GM23338 (cell line): ENCODE results near the gene SNTG2. TPM values are rescaled to one million over a fixed set of nuclear protein-coding genes. Genes with fewer than 3 reads are reported as not detected.
"Not testable (repeated sequence)": the region's sequence is repeated elsewhere in the genome, so short reads cannot be mapped to it uniquely, and the experiment has no call there.

Experiments
- ATAC-seq: fragments of 200-7000 bp; cut with Tn5 transposase; 3 replicates; pipeline ENCODE4 v1.9.1; 2020
- DNase-seq: peaks from one replicate; pipeline ENCODE4 v3.0.0-alpha.2; 2015; ENCODE audit warnings: low spot score
- H2AFZ ChIP-seq: fragments of 200-600 bp; sonication (generic); 2 replicates; pipeline ENCODE4 v1.8.0; 2016; ENCODE audit warnings: antibody characterized with exemption, mild to moderate bottlenecking, moderate library complexity
- H3F3A ChIP-seq: fragments of 200-600 bp; sonication (generic); replicated peaks from 2 replicates; pipeline ENCODE4 v1.8.0; 2017; ENCODE audit warnings: antibody characterized with exemption, mixed run types, low read depth
- H3K27ac ChIP-seq: fragments of 200-600 bp; sonication (generic); 2 replicates; pipeline ENCODE4 v1.6.1; 2016; ENCODE audit warnings: low read depth
- H3K27me3 ChIP-seq: fragments of 200-600 bp; sonication (generic); 2 replicates; pipeline ENCODE4 v1.8.0; 2016; ENCODE audit warnings: mild to moderate bottlenecking, mixed run types, moderate library complexity; ENCODE audit not compliant: insufficient read depth
- H3K36me3 ChIP-seq: fragments of 200-600 bp; sonication (generic); 2 replicates; pipeline ENCODE4 v1.8.0; 2016; ENCODE audit warnings: mild to moderate bottlenecking; ENCODE audit not compliant: insufficient read depth
- H3K4me1 ChIP-seq: fragments of 200-600 bp; sonication (generic); 2 replicates; pipeline ENCODE4 v1.8.0; 2016; ENCODE audit warnings: mild to moderate bottlenecking, moderate library complexity; ENCODE audit not compliant: insufficient read depth
- H3K4me2 ChIP-seq: fragments of 200-600 bp; sonication (generic); 2 replicates; pipeline ENCODE4 v1.7.1; 2017; ENCODE audit warnings: mixed run types
- H3K4me3 ChIP-seq: fragments of 200-600 bp; sonication (generic); 2 replicates; pipeline ENCODE4 v1.6.1; 2016; ENCODE audit warnings: mixed run types
- H3K79me2 ChIP-seq: fragments of 200-600 bp; sonication (generic); replicated peaks from 2 replicates; pipeline ENCODE4 v1.8.0; 2017; ENCODE audit warnings: mild to moderate bottlenecking; ENCODE audit not compliant: insufficient read depth
- H3K9me2 ChIP-seq: fragments of 200-600 bp; sonication (generic); 2 replicates; pipeline ENCODE4 v1.8.0; 2017; ENCODE audit not compliant: insufficient read depth
- H4K20me1 ChIP-seq: fragments of 200-600 bp; sonication (generic); replicated peaks from 2 replicates; pipeline ENCODE4 v1.8.0; 2017; ENCODE audit warnings: mild to moderate bottlenecking; ENCODE audit not compliant: insufficient read depth
- H3K27ac Mint-ChIP-seq: 2 replicates; pipeline ENCODE4 v1.8.0; 2020; ENCODE audit warnings: inconsistent platforms, mild to moderate bottlenecking, moderate library complexity, mixed read lengths
- H3K27me3 Mint-ChIP-seq: 3 replicates; pipeline ENCODE4 v1.8.0; 2022; ENCODE audit warnings: low read depth, mild to moderate bottlenecking, moderate library complexity, mixed read lengths, inconsistent platforms; ENCODE audit not compliant: insufficient read depth, poor library complexity
- H3K36me3 Mint-ChIP-seq: 3 replicates; pipeline ENCODE4 v1.8.0; 2021; ENCODE audit warnings: low read depth, mild to moderate bottlenecking, inconsistent platforms, moderate library complexity, mixed read lengths
- H3K4me1 Mint-ChIP-seq: 3 replicates; pipeline ENCODE4 v1.8.0; 2020; ENCODE audit warnings: mild to moderate bottlenecking, inconsistent platforms, mixed read lengths
- H3K4me3 Mint-ChIP-seq: 3 replicates; pipeline ENCODE4 v1.8.0; 2021; ENCODE audit warnings: moderate library complexity, mild to moderate bottlenecking, inconsistent platforms, mixed read lengths
- H3K9me3 Mint-ChIP-seq: 3 replicates; pipeline ENCODE4 v1.8.0; 2020; ENCODE audit warnings: moderate library complexity, mild to moderate bottlenecking, inconsistent platforms, mixed read lengths
- CREB1 ChIP-seq: fragments of 250-450 bp; sonication (Bioruptor Pico); IDR thresholded peaks from 2 replicates; pipeline ENCODE4 v1.5.0; 2020; ENCODE audit warnings: low read depth, mild to moderate bottlenecking, moderate library complexity
- EZH2 ChIP-seq: fragments of 200-600 bp; sonication (generic); IDR thresholded peaks from one replicate; pipeline ENCODE4 v1.8.0; 2017; ENCODE audit warnings: antibody characterized with exemption, mild to moderate bottlenecking, low read depth; ENCODE audit not compliant: unreplicated experiment
- EZH2phosphoT487 ChIP-seq: fragments of 200-600 bp; sonication (generic); IDR thresholded peaks from one replicate; pipeline ENCODE4 v1.8.1; 2018; ENCODE audit warnings: antibody characterized with exemption; ENCODE audit not compliant: unreplicated experiment
- JUNB ChIP-seq: IDR thresholded peaks from one replicate; pipeline ENCODE4 v1.6.1; 2016; ENCODE audit warnings: antibody characterized with exemption; ENCODE audit not compliant: unreplicated experiment
- NANOG ChIP-seq: IDR thresholded peaks from 2 replicates; pipeline ENCODE4 v1.6.1; 2016; ENCODE audit warnings: antibody characterized with exemption, borderline replicate concordance
- POLR2AphosphoS5 ChIP-seq: IDR thresholded peaks from 2 replicates; pipeline ENCODE4 v1.6.1; 2016; ENCODE audit warnings: antibody characterized with exemption, low read depth
- STAT1 ChIP-seq: IDR thresholded peaks from one replicate; pipeline ENCODE4 v1.6.1; 2016; ENCODE audit warnings: antibody characterized with exemption; ENCODE audit not compliant: unreplicated experiment
- ZNF114 ChIP-seq: fragments of 250-450 bp; sonication (Bioruptor Pico); IDR thresholded peaks from 2 replicates; pipeline ENCODE4 v1.5.0; 2020; ENCODE audit warnings: mild to moderate bottlenecking, moderate library complexity
- ZNF331 ChIP-seq: fragments of 250-450 bp; sonication (Bioruptor Pico); IDR thresholded peaks from 2 replicates; pipeline ENCODE4 v1.5.0; 2020; ENCODE audit warnings: low read depth, mild to moderate bottlenecking, moderate library complexity
- polyA plus RNA-seq: library from polyadenylated mRNA; unstranded; fragments of >200 nt; fragmentation: Nextera tagmentation; extraction: Ambion mirVana; gene quantifications from 2 replicates; pipeline ENCODE4 v1.2.1, GENCODE V29; 2016
- total RNA-seq: library from RNA; depleted of rRNA; stranded (reverse); fragments of >200 nt; shearing (Covaris generic); gene quantifications from 2 replicates; pipeline ENCODE4 v1.2.3, GENCODE V29; 2014
- TF ChIP-seq, protein P1 (sequence below): IDR thresholded peaks from one replicate; pipeline ENCODE4 v1.6.1; 2018; ENCODE audit warnings: antibody characterized with exemption; ENCODE audit not compliant: unreplicated experiment
- TF ChIP-seq, protein P2 (sequence below), 2 experiments: fragments of 200-600 bp in 1 of 2; sonication (generic) in 1 of 2; conservative IDR thresholded peaks; 2 replicates each; pipeline versions ENCODE4 v1.5.1 to v1.6.1; 2016 to 2017; ENCODE audit warnings: antibody characterized with exemption in 2 of 2, low read depth in 2 of 2, mild to moderate bottlenecking in 2 of 2, moderate library complexity in 1 of 2
- TF ChIP-seq, protein P3 (sequence below): IDR thresholded peaks from 2 replicates; pipeline ENCODE4 v1.6.1; 2016; ENCODE audit warnings: antibody characterized with exemption

The SNTG2 gene
- total and polyA plus RNA-seq, 2 experiments from 2014 or later = 27.5 to 60.4 TPM

DNA sequence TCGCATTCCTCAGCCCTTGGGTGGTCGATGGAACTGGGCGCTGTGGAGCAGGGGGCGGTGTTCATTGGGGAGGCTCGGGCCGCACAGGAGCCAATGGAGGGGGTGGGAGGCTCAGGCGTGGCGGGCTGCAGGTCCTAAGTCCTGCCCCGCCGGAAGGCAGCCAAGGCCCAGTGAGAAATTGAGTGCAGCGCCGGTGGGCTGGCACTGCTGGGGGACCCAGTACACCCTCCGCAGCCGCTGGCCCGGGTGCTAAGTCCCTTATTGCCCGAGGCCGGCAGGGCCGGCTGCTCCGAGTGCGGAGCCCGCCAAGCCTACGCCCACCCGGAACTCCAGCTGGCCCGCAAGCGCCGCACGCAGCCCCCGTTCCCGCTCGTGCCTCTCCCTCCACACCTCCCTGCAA is 278.9 kb downstream of the SNTG2 start:
- not testable (repeated sequence) for H3K27me3 ChIP-seq, H3K9me2 ChIP-seq, H3K4me1 ChIP-seq, H3F3A ChIP-seq, H3K4me3 Mint-ChIP-seq, H4K20me1 ChIP-seq, ATAC-seq, H3K27ac ChIP-seq, DNase-seq, H3K4me1 Mint-ChIP-seq, H3K4me2 ChIP-seq, H3K27ac Mint-ChIP-seq, H3K4me3 ChIP-seq, H3K27me3 Mint-ChIP-seq, H3K79me2 ChIP-seq, H2AFZ ChIP-seq, H3K36me3 ChIP-seq
- Mint-ChIP-seq H3K36me3 (peaks cover 48% of the 10 kb centered on the region), H3K9me3 (peaks cover 27% of the 10 kb centered on the region)

DNA sequence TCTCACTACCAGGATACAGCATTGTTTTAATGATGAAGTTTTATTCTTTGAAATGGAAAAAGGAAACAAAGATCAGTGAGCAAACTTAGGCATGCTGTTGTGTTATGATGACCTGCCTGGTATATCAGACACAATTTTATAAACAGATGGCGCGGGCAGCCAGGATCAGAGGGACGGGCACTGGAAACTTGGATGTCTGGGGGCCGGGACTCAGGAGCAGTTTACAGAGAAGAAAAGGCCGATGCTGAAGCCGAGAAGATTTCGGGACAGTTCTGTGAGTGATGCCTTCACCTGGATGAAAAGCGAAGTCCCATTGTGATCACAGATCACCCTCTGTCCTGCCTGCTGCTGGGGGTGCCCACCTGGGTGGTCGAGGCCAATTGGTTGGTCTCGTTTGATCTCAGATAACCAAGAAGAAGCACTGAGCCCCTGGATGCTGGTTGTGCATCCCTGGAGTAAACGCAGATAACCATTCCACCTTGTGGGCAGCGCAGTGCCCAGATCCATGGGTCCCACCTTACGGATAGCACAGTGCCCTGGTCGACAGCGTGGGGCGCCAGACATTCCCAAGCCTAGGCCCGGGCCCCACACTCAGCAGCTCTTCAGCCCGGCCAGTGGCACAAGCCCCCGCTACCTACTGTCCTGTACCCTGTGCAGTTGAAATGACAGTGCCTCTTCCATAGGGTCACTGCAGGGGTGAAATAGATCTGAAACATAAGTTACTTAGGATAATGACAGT is 279.7 kb downstream of the SNTG2 start:
- Histone ChIP-seq H3K36me3 (peaks cover 4% of the 10 kb centered on the region; the same call in 1 of the 2 replicates), H4K20me1 (no peaks in the 10 kb centered on the region), H3K27ac (no peak overlapping the region), H3F3A (no peaks in the 10 kb centered on the region), H3K4me3 (no peak overlapping the region), H3K27me3 (no peaks in the 10 kb centered on the region), H2AFZ (no peak overlapping the region), H3K4me1 (no peaks in the 10 kb centered on the region), H3K4me2 (no peak overlapping the region), H3K9me2 (no peaks in the 10 kb centered on the region), H3K79me2 (no peaks in the 10 kb centered on the region)
- peaks cover 27% of the 10 kb centered on the region for H3K9me3 Mint-ChIP-seq
- H3K36me3 Mint-ChIP-seq = peaks cover 48% of the 10 kb centered on the region
- peaks cover 3% of the 10 kb centered on the region for H3K27me3 Mint-ChIP-seq
- DNase-seq = no peak
- H3K27ac Mint-ChIP-seq = no peak overlapping the region
- no peaks in the 10 kb centered on the region for H3K4me1 Mint-ChIP-seq
- no peak for ATAC-seq
- H3K4me3 Mint-ChIP-seq = no peak overlapping the region
- no peak for TF ChIP-seq STAT1
- no peak for TF ChIP-seq EZH2phosphoT487
- TF ChIP-seq ZNF331 (CRISPR knock-in tag) = no peak
- TF ChIP-seq, protein P1, sequence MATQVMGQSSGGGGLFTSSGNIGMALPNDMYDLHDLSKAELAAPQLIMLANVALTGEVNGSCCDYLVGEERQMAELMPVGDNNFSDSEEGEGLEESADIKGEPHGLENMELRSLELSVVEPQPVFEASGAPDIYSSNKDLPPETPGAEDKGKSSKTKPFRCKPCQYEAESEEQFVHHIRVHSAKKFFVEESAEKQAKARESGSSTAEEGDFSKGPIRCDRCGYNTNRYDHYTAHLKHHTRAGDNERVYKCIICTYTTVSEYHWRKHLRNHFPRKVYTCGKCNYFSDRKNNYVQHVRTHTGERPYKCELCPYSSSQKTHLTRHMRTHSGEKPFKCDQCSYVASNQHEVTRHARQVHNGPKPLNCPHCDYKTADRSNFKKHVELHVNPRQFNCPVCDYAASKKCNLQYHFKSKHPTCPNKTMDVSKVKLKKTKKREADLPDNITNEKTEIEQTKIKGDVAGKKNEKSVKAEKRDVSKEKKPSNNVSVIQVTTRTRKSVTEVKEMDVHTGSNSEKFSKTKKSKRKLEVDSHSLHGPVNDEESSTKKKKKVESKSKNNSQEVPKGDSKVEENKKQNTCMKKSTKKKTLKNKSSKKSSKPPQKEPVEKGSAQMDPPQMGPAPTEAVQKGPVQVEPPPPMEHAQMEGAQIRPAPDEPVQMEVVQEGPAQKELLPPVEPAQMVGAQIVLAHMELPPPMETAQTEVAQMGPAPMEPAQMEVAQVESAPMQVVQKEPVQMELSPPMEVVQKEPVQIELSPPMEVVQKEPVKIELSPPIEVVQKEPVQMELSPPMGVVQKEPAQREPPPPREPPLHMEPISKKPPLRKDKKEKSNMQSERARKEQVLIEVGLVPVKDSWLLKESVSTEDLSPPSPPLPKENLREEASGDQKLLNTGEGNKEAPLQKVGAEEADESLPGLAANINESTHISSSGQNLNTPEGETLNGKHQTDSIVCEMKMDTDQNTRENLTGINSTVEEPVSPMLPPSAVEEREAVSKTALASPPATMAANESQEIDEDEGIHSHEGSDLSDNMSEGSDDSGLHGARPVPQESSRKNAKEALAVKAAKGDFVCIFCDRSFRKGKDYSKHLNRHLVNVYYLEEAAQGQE = no peak
- TF ChIP-seq, protein P2, sequence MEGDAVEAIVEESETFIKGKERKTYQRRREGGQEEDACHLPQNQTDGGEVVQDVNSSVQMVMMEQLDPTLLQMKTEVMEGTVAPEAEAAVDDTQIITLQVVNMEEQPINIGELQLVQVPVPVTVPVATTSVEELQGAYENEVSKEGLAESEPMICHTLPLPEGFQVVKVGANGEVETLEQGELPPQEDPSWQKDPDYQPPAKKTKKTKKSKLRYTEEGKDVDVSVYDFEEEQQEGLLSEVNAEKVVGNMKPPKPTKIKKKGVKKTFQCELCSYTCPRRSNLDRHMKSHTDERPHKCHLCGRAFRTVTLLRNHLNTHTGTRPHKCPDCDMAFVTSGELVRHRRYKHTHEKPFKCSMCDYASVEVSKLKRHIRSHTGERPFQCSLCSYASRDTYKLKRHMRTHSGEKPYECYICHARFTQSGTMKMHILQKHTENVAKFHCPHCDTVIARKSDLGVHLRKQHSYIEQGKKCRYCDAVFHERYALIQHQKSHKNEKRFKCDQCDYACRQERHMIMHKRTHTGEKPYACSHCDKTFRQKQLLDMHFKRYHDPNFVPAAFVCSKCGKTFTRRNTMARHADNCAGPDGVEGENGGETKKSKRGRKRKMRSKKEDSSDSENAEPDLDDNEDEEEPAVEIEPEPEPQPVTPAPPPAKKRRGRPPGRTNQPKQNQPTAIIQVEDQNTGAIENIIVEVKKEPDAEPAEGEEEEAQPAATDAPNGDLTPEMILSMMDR (conservative IDR thresholded peaks at IDR 0.05; ENCODE audit: low read depth in 2 of 2) = no peak
- no peak for TF ChIP-seq NANOG
- TF ChIP-seq CREB1 (CRISPR knock-in tag) = no peak
- TF ChIP-seq EZH2 = no peak
- TF ChIP-seq JUNB = no peak
- no peak for TF ChIP-seq POLR2AphosphoS5
- TF ChIP-seq ZNF114 (CRISPR knock-in tag) = no peak
- TF ChIP-seq, protein P3, sequence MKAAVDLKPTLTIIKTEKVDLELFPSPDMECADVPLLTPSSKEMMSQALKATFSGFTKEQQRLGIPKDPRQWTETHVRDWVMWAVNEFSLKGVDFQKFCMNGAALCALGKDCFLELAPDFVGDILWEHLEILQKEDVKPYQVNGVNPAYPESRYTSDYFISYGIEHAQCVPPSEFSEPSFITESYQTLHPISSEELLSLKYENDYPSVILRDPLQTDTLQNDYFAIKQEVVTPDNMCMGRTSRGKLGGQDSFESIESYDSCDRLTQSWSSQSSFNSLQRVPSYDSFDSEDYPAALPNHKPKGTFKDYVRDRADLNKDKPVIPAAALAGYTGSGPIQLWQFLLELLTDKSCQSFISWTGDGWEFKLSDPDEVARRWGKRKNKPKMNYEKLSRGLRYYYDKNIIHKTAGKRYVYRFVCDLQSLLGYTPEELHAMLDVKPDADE = no peak
